ENCODE data around the gene EPHB1. TPM values are rescaled to one million over a fixed set of nuclear protein-coding genes. Genes with fewer than 3 reads are reported as not detected.

Gene EPHB1
- total RNA-seq, 4 donors from 2014 or later, result 0.08 to 1.1 (median 0.72) TPM

DNA sequence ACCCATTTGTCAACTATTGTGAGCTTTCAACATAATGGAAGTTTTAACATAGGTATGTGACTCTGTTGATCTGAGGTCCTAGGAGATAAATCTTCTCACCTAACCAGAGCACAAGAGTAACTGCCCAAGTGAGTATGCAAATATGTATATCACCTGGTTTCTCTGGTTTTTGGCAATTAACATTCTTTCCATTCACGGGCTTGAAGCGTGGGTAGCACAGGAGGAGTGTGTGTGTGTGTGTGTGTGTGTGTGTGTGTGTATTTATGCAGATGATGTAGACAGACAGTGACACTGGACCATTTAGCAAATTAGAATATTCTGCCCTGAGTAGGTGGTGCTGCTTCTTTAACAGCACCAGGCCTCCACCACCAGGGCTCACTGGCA, 15.0 kb downstream of the EPHB1 start:
- no peak for DNase-seq
- no peak overlapping the region for H3K4me3 ChIP-seq
- no peaks in the 10 kb centered on the region for H3K9me3 ChIP-seq
- peaks cover 0 to 4% (median 0%) of the 10 kb centered on the region in 4 donors for H3K27me3 ChIP-seq
- intact Hi-C loops (cut with DNase I), result no loop called here
- WGBS, 2 donors, result 18 to 20% methylated on average over 2 of the region's 2 CpGs
- no peak overlapping the region for H3K27ac ChIP-seq
- H3K36me3 ChIP-seq, result no peaks in the 10 kb centered on the region
- H3K4me1 ChIP-seq, result no peaks in the 10 kb centered on the region
- TF ChIP-seq POLR2A (IDR thresholded peaks at IDR 0.05), result no peak
- TF ChIP-seq, protein P1, sequence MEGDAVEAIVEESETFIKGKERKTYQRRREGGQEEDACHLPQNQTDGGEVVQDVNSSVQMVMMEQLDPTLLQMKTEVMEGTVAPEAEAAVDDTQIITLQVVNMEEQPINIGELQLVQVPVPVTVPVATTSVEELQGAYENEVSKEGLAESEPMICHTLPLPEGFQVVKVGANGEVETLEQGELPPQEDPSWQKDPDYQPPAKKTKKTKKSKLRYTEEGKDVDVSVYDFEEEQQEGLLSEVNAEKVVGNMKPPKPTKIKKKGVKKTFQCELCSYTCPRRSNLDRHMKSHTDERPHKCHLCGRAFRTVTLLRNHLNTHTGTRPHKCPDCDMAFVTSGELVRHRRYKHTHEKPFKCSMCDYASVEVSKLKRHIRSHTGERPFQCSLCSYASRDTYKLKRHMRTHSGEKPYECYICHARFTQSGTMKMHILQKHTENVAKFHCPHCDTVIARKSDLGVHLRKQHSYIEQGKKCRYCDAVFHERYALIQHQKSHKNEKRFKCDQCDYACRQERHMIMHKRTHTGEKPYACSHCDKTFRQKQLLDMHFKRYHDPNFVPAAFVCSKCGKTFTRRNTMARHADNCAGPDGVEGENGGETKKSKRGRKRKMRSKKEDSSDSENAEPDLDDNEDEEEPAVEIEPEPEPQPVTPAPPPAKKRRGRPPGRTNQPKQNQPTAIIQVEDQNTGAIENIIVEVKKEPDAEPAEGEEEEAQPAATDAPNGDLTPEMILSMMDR (IDR thresholded peaks at IDR 0.05), result no peak

DNA sequence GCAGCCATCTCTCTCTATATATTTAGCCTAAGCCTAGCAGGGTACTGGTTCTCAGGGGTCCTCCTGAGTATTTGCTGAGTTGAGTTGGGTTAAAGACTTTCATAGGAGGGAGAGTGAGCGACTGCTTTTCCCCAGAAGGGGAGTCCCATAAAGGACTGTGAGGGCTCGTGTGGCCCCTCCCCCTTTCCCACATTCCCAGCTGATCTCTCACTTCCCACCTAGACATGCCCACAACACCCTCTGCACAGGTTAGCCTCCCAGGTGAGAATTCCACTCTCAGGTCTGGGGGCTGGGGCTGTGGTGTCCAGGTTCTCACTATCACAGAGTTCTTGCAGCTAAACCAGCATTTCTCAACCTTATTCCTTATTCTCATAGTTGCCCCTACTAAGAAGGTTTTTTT, 15.8 kb downstream of the EPHB1 start:
- no peaks in the 10 kb centered on the region for H3K9me3 ChIP-seq
- 65 to 71% methylated on average over 2 of the region's 2 CpGs for WGBS, 2 donors
- DNase-seq, result no peak
- intact Hi-C loops (cut with DNase I), result no loop called here
- no peaks in the 10 kb centered on the region for H3K4me1 ChIP-seq
- no peak overlapping the region for H3K27ac ChIP-seq
- H3K4me3 ChIP-seq, result no peak overlapping the region
- peaks cover 0 to 4% (median 0%) of the 10 kb centered on the region in 4 donors for H3K27me3 ChIP-seq
- TF ChIP-seq, protein P1 (IDR thresholded peaks at IDR 0.05), result no peak
- no peak for TF ChIP-seq POLR2A (IDR thresholded peaks at IDR 0.05)
- no peaks in the 10 kb centered on the region for H3K36me3 ChIP-seq

DNA sequence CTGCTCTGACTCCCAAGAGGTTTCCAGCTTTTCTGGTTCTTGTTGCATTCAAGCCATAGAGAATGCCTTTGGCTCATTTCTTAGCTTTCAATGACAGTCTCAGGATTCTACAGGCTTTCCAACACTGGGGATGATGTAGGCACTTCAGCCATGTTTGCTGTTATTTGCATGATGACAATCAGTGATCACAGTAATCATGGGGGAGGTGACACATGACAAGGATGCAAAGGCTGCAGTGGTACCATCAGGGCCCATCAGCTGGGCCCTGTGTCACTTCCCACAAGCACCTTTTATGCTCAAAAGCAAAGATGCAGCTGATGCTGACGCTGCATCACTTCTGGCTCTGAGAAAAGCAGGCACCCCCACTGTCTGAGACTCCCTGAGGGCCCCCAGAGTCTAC, 18.6 kb downstream of the EPHB1 start:
- H3K27me3 ChIP-seq, result no peaks in the 10 kb centered on the region
- no peaks in the 10 kb centered on the region for H3K36me3 ChIP-seq
- no peaks in the 10 kb centered on the region for H3K9me3 ChIP-seq
- DNase-seq, result no peak
- intact Hi-C loops (cut with DNase I), result no loop called here
- no peak overlapping the region for H3K27ac ChIP-seq
- H3K4me1 ChIP-seq, result no peaks in the 10 kb centered on the region
- TF ChIP-seq, protein P1 (IDR thresholded peaks at IDR 0.05), result no peak
- TF ChIP-seq POLR2A (IDR thresholded peaks at IDR 0.05), result no peak
- WGBS, 2 donors, result 17% methylated on average over 1 of the region's 1 CpG; no CpG with 5 or more reads in 1 of the 2 donors
- no peak overlapping the region for H3K4me3 ChIP-seq

GRCh38 chr3:134815519-134815918, 20.5 kb downstream of the EPHB1 start:
- DNase-seq, result no peak
- intact Hi-C loops (cut with DNase I), result no loop called here
- 74 to 100% methylated on average over 1 of the region's 1 CpG for WGBS, 2 donors

GRCh38 chr3:134816623-134817022, 21.6 kb downstream of the EPHB1 start:
- no peak for DNase-seq
- H3K36me3 ChIP-seq, result no peaks in the 10 kb centered on the region
- H3K4me1 ChIP-seq, result no peaks in the 10 kb centered on the region
- TF ChIP-seq, protein P1 (IDR thresholded peaks at IDR 0.05), result no peak
- no peak for TF ChIP-seq POLR2A (IDR thresholded peaks at IDR 0.05)
- intact Hi-C loops (cut with DNase I), result no loop called here
- no peak overlapping the region for H3K4me3 ChIP-seq
- H3K9me3 ChIP-seq, result no peaks in the 10 kb centered on the region
- H3K27me3 ChIP-seq, result no peaks in the 10 kb centered on the region
- 60 to 68% methylated on average over 1 to 7 of the region's 7 CpGs for WGBS, 2 donors
- no peak overlapping the region for H3K27ac ChIP-seq

More at GRCh38 chr3:134815519-134815918, 20.5 kb downstream of the EPHB1 start:
- H3K4me1 ChIP-seq, result no peaks in the 10 kb centered on the region
- H3K27me3 ChIP-seq, result no peaks in the 10 kb centered on the region
- TF ChIP-seq, protein P1 (IDR thresholded peaks at IDR 0.05), result no peak
- no peak for TF ChIP-seq POLR2A (IDR thresholded peaks at IDR 0.05)
- no peak overlapping the region for H3K27ac ChIP-seq
- H3K9me3 ChIP-seq, result no peaks in the 10 kb centered on the region
- H3K36me3 ChIP-seq, result no peaks in the 10 kb centered on the region
- H3K4me3 ChIP-seq, result no peak overlapping the region

Data from esophagus squamous epithelium (tissue), 5 donors.